Activated T-helper 9 cell treated with anti-CD3 and anti-CD28 coated beads, Interleukin-2, amount 50 U/mL, for 16 hours (primary cell): ENCODE data around the gene MMP14.

Source experiments
- DNase-seq: peaks from one replicate; pipeline ENCODE4 v3.0.0-alpha.2; 2020; ENCODE audit warnings: low read depth

The MMP14 gene

GRCh38 chr14:22884738-22885523 lies 48.5 kb downstream of the MMP14 start:
- no peak for DNase-seq

- no peak for DNase-seq
Measured at GRCh38 chr14:22885975-22886374, 49.6 kb downstream of the MMP14 start.

- peak; percentile 69 for DNase-seq
Measured at GRCh38 chr14:22886500-22887259, 50.3 kb downstream of the MMP14 start.

- DNase-seq = no peak
Measured at GRCh38 chr14:22887260-22887989, 51.0 kb downstream of the MMP14 start.

GRCh38 chr14:22887990-22888378 lies 51.6 kb downstream of the MMP14 start:
- peak; percentile 29 for DNase-seq

- DNase-seq = no peak
Measured at GRCh38 chr14:22888662-22889061, 52.3 kb downstream of the MMP14 start.

GRCh38 chr14:22890416-22890815 lies 54.0 kb downstream of the MMP14 start:
- no peak for DNase-seq

- no peak for DNase-seq
Measured at GRCh38 chr14:22892488-22892887, 56.1 kb downstream of the MMP14 start.

GRCh38 chr14:22893706-22894105 lies 57.3 kb downstream of the MMP14 start:
- DNase-seq = no peak

- DNase-seq = no peak
Measured at GRCh38 chr14:22895402-22895801, 59.0 kb downstream of the MMP14 start.

GRCh38 chr14:22896356-22896755 lies 60.0 kb downstream of the MMP14 start:
- no peak for DNase-seq

GRCh38 chr14:22896760-22897159 lies 60.4 kb downstream of the MMP14 start:
- no peak for DNase-seq

- DNase-seq = no peak
Measured at GRCh38 chr14:22897357-22897756, 61.0 kb downstream of the MMP14 start.
